HG02623 (cell line): Measurements from ENCODE around the gene SORCS2.

Experiments used
- ATAC-seq: cut with Tn5 transposase; IDR thresholded peaks from one replicate; pipeline ENCODE4 v1.9.1; 2021; ENCODE audit warnings: moderate library complexity; ENCODE audit not compliant: unreplicated experiment

The SORCS2 gene

GRCh38 chr4:7333801-7334421, 141.6 kb downstream of the SORCS2 start:
- ATAC-seq = no peak

GRCh38 chr4:7334521-7335275, 142.4 kb downstream of the SORCS2 start:
- no peak for ATAC-seq

- no peak for ATAC-seq
Observed at GRCh38 chr4:7335344-7336066, 143.2 kb downstream of the SORCS2 start.

GRCh38 chr4:7336067-7336569, 143.8 kb downstream of the SORCS2 start:
- no peak for ATAC-seq

GRCh38 chr4:7336732-7337131, 144.4 kb downstream of the SORCS2 start:
- ATAC-seq = no peak

GRCh38 chr4:7337196-7338058, 145.1 kb downstream of the SORCS2 start:
- no peak for ATAC-seq

GRCh38 chr4:7338059-7338452, 145.7 kb downstream of the SORCS2 start:
- no peak for ATAC-seq

- no peak for ATAC-seq
Observed at GRCh38 chr4:7338876-7339623, 146.7 kb downstream of the SORCS2 start.

- ATAC-seq = no peak
Observed at GRCh38 chr4:7339751-7340552, 147.6 kb downstream of the SORCS2 start.

GRCh38 chr4:7340553-7341433, 148.5 kb downstream of the SORCS2 start:
- no peak for ATAC-seq

- no peak for ATAC-seq
Observed at GRCh38 chr4:7341491-7342222, 149.3 kb downstream of the SORCS2 start.

GRCh38 chr4:7342223-7343080, 150.1 kb downstream of the SORCS2 start:
- ATAC-seq = no peak

GRCh38 chr4:7343081-7343655, 150.8 kb downstream of the SORCS2 start:
- no peak for ATAC-seq

GRCh38 chr4:7343950-7344349, 151.6 kb downstream of the SORCS2 start:
- ATAC-seq = no peak

- ATAC-seq = no peak
Observed at GRCh38 chr4:7344636-7345155, 152.4 kb downstream of the SORCS2 start.

GRCh38 chr4:7347981-7348380, 155.6 kb downstream of the SORCS2 start:
- ATAC-seq = no peak
